CD4-positive, alpha-beta T cell treated with Interleukin-4 for 1 hour (primary cell): ENCODE measurements around the gene SDC3.
"Not testable (repeated sequence)": the region's sequence is repeated elsewhere in the genome, so short reads cannot be mapped to it uniquely, and the experiment has no call there.

Source experiments
- DNase-seq, 2 donors: peaks; one replicate each; pipeline ENCODE4 v3.0.0-alpha.2; 2020 to 2022

Gene SDC3

GRCh38 chr1:30908696-30909364, at the start of gene SDC3:
Gene SDC3, minus strand, starts transcription at chr1:30908758. Its CDS starts 172 bp downstream, at chr1:30908586.
- no peak for DNase-seq

DNA sequence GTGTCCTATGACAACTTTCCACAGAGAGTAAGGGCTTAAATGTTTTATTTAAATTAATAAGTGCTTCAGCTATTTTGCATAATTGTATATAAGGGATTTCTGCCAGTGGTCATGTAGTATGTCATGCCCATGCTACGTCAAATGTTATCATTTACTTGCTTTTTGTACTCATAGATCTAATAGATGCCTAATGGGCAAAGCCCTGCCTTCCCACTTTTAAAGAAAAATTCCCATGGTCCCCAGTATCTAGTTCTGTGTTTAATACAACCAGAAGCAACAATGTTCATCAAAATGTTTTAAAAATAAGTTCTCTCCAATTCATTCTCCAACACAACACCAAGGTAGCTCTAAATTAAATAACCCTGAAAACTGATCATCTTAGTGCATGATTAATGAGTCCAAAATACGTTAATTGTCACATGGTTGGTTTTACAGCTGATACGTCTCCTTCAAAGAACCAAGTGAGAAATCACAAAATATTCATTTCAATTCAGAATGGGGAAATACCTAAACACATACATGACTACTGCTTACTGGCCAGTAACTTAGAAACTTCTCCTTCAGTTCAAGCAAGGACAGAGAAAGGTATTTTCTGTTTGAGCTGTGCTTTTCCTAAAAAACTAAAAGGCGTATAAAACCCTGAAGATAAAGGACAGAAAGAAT, 49.1 kb upstream of the SDC3 start:
- DNase-seq = no peak

DNA sequence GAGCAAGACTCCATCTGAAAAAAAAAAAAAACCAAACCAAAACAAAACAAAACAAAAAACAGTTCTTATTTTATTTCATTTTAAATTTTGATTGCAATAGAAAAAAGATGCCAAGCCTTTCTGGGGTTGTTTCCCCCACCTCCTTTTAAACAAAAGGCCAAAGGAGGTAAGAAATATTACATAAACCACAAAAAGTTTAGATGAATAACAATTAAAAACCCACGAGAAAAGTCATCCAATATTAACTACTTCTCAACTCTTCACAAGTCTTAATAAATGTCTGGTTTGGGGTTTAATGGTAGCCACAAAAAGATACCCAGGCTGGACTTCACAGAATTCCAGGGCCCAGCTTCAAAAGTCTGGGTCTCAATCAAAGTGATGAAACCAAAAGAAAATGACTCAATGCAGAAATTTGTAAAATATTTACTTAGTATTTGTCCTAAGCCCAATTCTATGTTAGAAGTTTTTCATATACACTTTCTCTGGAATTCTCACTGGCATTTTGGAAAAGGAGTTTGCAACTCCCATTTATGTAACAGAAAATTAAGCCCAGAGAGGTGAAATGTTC, 47.0 kb upstream of the SDC3 start:
- no peak for DNase-seq

- no peak for DNase-seq
Observed at GRCh38 chr1:30953685-30954084, 45.1 kb upstream of the SDC3 start.

DNA sequence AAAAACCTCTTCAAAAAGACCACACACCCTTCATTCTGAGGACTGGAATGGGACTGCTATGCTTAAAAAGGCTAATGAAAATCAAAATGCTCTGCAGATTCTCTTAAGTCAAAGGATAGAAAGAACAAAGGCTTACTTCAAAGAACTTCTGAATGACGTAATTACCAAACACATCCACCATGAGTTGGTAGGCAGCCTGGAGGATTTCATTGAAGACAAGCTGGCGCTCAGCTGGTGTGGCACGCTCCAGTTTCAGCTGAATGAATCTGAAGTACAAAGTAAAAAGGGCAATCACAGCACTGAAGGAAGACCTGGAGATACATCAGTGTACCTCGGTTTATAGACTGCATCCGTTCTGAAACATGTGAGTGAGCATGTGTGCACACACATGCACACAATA, 43.5 kb upstream of the SDC3 start:
- DNase-seq = no peak

DNA sequence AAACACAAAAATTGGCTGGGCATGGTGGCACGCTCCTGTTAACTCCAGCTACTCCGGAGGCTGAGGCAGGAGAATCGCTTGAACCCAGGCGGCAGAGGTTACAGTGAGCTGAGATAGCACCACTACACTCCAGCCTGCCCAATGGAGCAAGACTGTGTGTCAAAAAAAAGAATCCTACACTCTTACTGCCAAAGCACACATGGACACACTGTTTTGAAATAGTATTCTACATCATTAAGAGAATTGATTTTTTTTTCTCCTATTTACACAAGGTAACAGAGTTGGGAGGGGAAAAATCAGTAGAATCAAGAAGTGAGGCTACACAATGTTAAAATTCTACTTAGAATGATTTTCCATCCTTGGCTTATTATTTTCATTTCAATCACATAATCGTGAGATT, 42.1 kb upstream of the SDC3 start:
- no peak for DNase-seq

- DNase-seq = no peak
Observed at GRCh38 chr1:30950053-30950452, 41.5 kb upstream of the SDC3 start.

- not testable (repeated sequence) for DNase-seq
Observed at GRCh38 chr1:30949487-30949838, 40.9 kb upstream of the SDC3 start.

DNA sequence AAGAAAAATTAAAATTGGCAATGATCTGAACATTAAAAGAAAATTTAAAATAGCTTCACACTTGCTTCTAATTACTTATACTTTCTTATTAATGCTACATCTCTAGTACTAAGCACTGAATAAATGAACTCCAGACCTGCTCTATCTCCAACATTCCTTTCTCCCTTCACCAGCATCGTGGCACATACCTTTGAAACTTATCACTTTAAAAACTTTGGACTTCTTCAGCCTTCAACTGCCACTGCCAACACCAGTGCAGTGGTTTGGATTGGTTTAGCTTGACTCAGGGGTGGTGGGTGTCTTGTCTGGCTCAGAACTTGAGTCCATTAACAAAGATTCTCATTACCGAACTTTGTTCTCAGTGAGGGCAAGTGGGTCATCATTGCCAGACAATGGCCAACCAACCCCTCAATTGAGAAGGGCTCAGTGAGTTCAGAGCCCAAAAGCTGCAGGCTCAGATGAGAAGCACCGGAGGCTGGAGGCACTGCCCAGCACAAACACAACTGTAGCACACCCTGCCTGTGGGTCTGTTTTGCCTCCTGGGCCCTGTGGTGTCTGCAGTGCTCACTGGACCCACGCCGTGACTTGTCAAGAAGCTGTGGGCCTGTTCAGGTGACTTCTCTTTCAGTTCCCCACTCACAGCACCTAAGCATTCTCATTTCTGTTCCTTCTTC, 40.4 kb upstream of the SDC3 start:
- DNase-seq = not testable (repeated sequence)

DNA sequence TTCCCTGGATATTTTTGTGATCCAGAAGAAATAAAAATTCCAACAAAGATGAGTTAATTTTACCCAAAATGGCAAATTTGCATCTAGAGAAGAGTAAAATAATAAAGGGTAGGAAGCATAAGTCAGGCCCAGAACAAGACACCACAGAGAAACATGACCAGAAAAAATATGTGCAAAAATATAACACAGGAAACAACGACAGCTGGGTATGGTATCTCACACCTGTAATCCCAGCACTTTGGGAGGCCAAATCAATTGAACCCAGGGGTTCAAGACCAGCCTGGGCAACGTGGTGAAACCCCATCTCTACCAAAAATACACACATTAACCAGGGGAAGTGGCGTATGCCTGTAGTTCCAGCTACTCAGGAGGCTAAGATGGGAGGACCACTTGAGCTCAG, 39.7 kb upstream of the SDC3 start:
- DNase-seq = no peak

- no peak for DNase-seq
Observed at GRCh38 chr1:30947212-30947611, 38.7 kb upstream of the SDC3 start.

- no peak for DNase-seq
Observed at GRCh38 chr1:30942326-30942963, 33.9 kb upstream of the SDC3 start.

- DNase-seq = no peak
Observed at GRCh38 chr1:30940541-30940940, 32.0 kb upstream of the SDC3 start.

- no peak for DNase-seq
Observed at GRCh38 chr1:30936541-30937171, 28.1 kb upstream of the SDC3 start.

DNA sequence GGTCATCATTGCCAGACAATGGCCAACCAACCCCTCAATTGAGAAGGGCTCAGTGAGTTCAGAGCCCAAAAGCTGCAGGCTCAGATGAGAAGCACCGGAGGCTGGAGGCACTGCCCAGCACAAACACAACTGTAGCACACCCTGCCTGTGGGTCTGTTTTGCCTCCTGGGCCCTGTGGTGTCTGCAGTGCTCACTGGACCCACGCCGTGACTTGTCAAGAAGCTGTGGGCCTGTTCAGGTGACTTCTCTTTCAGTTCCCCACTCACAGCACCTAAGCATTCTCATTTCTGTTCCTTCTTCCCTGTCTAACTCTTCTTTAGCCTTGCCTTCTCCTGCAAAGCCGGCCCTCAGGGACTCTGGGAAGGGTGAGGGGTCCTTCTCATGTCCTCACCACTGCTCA, 27.2 kb upstream of the SDC3 start:
- not testable (repeated sequence) for DNase-seq

DNA sequence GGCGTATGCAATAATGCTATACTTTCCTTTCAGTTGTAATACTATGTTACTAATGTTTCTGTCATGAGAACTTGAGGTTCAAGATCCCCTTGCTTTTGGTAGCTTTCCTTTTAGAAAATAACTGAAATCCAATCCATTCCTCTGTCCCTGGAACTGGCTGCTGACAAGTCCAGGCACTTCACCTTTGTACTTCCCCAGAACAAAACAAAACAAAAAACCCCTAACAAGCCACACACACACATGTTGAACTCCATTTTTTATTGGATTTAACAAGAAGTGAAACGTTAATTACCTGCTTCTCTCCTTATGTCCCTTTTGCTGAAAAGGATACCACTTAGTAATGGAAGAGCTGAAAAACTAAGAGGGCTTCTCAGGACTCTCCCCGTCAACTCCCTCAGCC, 26.1 kb upstream of the SDC3 start:
- DNase-seq = no peak

DNA sequence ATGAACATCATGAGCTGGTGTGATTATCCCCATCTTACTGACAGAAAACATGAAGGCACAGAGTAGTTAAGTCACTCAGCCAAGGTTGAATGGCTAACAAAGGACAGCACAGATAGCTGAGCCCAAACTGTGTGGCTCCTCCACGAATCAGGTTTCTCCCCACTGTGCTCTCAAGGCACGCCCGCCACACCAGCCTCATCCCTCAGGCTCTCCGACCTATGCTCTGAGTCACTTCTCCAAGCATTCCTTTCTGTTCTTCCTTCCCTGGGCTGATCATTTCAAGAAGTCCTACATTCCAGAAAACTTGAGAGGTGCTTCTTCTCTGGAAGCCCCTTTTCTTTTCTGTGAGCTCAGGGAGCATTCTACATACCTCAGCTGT, 25.3 kb upstream of the SDC3 start:
- no peak for DNase-seq

GRCh38 chr1:30930631-30931173, 22.1 kb upstream of the SDC3 start:
- no peak for DNase-seq

- DNase-seq = no peak
Observed at GRCh38 chr1:30929944-30930525, 21.5 kb upstream of the SDC3 start.

GRCh38 chr1:30929135-30929889, 20.8 kb upstream of the SDC3 start:
- peak; percentile 48 to 62 for DNase-seq

DNA sequence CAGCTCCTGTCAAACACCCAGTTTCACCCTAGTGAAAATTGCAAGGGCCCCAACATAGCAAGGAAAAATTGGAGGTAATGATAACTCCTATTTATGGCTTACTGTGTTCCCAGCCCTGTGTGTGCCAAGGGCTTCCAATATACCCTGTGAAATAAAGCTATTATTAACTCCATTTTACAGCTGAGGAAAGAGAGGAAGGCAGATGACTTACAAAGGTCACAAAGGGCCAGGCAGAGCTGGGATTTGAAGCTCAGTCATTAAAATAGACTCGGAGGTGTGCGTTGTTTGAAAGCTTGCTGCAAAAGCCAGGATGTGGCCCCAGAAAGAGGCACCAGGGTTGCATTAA, 20.2 kb upstream of the SDC3 start:
- DNase-seq = no peak

GRCh38 chr1:30928171-30928570, 19.6 kb upstream of the SDC3 start:
- DNase-seq = no peak
